ENCODE measurements around the gene SMIM5. TPM values are rescaled to one million over a fixed set of nuclear protein-coding genes. Genes with fewer than 3 reads are reported as not detected.
A peak's percentile ranks its signal among the peaks of the same experiment; 100 is the strongest.

Gene SMIM5
- total and polyA plus RNA-seq, 2 of the 13 experiments (the other 11 are each of a cell fraction or from before 2014, with no cell fraction given) = not detected

- TF ChIP-seq NPAS2 (CRISPR knock-in tag; IDR thresholded peaks at IDR 0.05; ENCODE audit: borderline replicate concordance) = no peak
- no peak; the same call in 1 of the 2 replicates for TF ChIP-seq ZBTB46 (CRISPR knock-in tag; IDR thresholded peaks at IDR 0.05; ENCODE audit: borderline replicate concordance)
- TF ChIP-seq FUBP1 (CRISPR knock-in tag; IDR thresholded peaks at IDR 0.05; ENCODE audit: borderline replicate concordance) = 0 out of 2 replicates have a peak, but pooled peaks have one; percentile 65
- TF ChIP-seq ZNF275 (CRISPR knock-in tag; IDR thresholded peaks at IDR 0.05; ENCODE audit: borderline replicate concordance) = no peak
- no peak; the same call in 1 of the 2 replicates for TF ChIP-seq ZNF280B (CRISPR knock-in tag; IDR thresholded peaks at IDR 0.05; ENCODE audit: borderline replicate concordance)
- peak; percentile 83 for TF ChIP-seq TFDP2 (CRISPR knock-in tag; IDR thresholded peaks at IDR 0.05)
- TF ChIP-seq ZNF776 (CRISPR knock-in tag; IDR thresholded peaks at IDR 0.05) = no peak
- no peak for TF ChIP-seq GRHL1 (CRISPR knock-in tag; conservative IDR thresholded peaks at IDR 0.05)
- TF ChIP-seq ZNF180 (CRISPR knock-in tag; IDR thresholded peaks at IDR 0.05; ENCODE audit: borderline replicate concordance, low read depth) = no peak
- TF ChIP-seq CREBL2 (CRISPR knock-in tag; IDR thresholded peaks at IDR 0.05; ENCODE audit: borderline replicate concordance) = no peak; the same call in 1 of the 2 replicates
- TF ChIP-seq TP53 (CRISPR knock-in tag; conservative IDR thresholded peaks at IDR 0.05) = 0 out of 2 replicates have a peak, but pooled peaks have one; percentile 18
- no peak for TF ChIP-seq ZNF468 (CRISPR knock-in tag; IDR thresholded peaks at IDR 0.05)
- 0 out of 2 replicates have a peak, but pooled peaks have one; percentile 19 for TF ChIP-seq PRMT3 (CRISPR knock-in tag; IDR thresholded peaks at IDR 0.05; ENCODE audit: borderline replicate concordance, low read depth)
- no peak for TF ChIP-seq HMG20B (CRISPR knock-in tag; conservative IDR thresholded peaks at IDR 0.05)
- TF ChIP-seq NCOA1 (CRISPR knock-in tag; IDR thresholded peaks at IDR 0.05) = no peak
- TF ChIP-seq MAFF (IDR thresholded peaks at IDR 0.05; ENCODE audit: low read depth, low read length) = 0 out of 2 replicates have a peak, but pooled peaks have one; percentile 5
- TF ChIP-seq MTA1 (CRISPR knock-in tag; IDR thresholded peaks at IDR 0.05; ENCODE audit: borderline replicate concordance) = peak; percentile 74
Observed at GRCh38 chr17:75666959-75667790, 33.9 kb downstream of the SMIM5 start, which contains the start of the genes RECQL5 and SAP30BP (continued).

Measured in HepG2 (cell line).